HG02763 (cell line): Measurements from ENCODE around the gene MAP4K2.

ENCODE experiments used
- ATAC-seq: cut with Tn5 transposase; IDR thresholded peaks from one replicate; pipeline ENCODE4 v1.9.1; 2021; ENCODE audit warnings: mild to moderate bottlenecking, moderate library complexity; ENCODE audit not compliant: unreplicated experiment

The MAP4K2 gene

DNA sequence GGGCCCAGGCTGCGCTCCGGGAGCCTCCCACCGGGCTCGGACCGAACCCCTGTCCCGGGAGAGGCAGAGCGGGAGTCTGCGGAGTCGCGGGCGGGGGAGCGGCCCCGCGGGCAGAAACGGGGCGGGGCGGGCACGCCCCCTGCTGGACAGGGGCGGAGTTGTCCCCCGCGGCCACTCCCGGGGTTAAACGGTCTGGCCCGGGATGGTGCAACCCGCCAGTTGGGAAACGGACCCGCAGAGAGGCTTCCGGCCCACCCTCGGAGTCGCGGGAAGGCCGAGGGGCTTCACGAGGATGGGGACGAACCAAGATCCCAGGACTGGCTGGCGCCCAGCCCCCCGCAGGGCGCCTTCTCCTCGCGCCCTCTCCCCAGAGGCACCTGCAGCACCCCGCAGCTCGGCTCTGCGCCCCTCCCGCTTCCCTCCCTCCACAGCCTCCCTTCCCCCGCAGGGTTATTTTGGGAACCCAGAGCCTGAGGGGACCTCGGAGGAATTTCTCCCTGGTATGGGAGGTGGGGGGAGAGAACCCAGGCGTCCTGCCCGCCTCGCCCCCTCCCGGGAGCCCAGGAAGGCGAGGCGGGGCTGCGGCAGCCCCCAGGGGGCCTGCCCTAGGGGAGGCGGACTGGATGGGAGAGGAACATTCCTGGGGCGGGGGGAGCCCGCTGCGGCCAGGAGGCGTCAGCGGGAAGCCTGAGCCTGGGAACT lies 60.0 kb downstream of the MAP4K2 start:
- ATAC-seq, result no peak

DNA sequence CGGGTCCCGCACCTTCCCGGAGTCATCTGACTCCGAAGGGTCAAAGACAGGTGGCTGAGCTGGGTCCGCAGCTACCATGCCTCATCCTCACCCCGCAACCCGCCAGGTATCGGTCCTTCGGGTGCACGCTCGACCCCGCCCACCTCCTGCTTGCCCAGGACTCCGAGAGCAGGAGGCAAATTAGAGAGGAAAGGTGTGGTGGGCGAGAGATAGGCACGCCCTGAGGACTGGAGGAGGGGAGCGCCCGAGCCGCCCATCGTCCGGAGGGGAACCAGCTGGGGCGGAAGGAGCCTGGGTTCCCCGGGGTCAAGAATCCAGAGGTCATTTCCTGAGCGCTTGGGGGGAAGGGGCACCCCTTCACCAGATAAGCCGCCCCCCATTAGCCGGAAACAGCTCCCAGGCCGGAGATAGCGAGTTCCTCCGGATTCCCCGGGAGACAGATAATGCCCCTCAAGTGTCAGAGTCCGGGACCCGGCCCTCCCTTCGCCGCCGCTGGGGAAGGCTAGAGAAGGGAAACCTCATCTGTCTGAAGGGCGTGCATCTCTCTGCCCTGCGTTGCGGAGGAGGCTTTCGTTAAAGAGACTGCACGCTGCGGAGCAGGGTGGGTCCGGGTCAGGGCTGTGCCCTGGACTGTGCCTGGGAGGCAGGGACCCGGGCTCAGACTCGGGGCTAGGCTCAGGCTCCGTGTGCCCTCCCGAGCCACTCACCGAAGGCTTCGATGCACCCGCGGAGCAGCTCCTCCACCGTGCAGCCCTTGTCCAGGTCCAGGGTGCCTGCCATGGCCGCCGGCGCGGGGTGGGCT lies 60.7 kb downstream of the MAP4K2 start:
- no peak for ATAC-seq

GRCh38 chr11:64741375-64742086 lies 61.5 kb downstream of the MAP4K2 start:
- ATAC-seq, result no peak

DNA sequence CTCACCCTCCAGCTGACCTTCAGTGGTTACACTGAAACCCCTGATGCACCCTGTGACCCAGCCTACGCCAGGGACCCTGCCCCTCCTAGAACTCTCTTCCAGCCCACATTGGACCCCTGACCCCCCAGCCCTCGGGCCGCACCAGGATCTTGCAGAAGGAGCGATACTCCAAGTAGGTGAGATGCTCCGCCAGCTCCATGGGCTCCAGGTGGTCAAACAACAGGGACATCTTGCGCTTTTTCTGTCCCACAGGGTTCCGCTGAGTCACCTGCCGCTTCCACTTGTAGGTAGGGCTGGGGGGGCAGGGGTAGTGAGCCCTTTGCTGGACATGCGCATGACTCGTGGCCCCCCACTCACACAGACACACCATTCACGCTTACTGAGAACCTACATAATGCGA lies 63.1 kb downstream of the MAP4K2 start:
- ATAC-seq, result no peak

DNA sequence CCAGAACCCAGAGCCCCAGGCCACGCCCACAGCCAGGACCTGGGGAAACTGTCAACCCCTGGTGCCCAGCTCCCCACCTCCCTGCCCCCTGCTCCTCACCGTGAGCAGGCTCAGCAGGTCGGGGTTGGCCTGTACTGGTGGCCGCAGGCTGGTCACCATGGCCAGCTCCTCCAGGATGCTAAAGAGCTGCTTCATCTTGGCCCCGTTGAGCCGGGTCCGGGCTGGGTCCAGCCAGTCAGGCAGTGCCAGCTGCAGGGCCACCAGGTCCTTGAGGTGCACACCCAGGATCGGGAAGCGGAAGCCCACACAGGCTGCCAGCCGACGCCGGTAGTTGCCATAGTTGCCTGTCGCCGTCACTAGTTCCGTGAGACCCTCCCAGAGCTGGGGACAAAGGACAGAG lies 66.4 kb downstream of the MAP4K2 start:
- ATAC-seq, result no peak

- ATAC-seq, result no peak
Observed at GRCh38 chr11:64735725-64736259, 67.2 kb downstream of the MAP4K2 start.
